ENCODE results near the gene CSKMT. TPM values are rescaled to one million over a fixed set of nuclear protein-coding genes. Genes with fewer than 3 reads are reported as not detected.
"Not testable (repeated sequence)": the region's sequence is repeated elsewhere in the genome, so short reads cannot be mapped to it uniquely, and the experiment has no call there.

CSKMT gene
- total RNA-seq, 1 donor from 2014 or later, result 10.2 TPM

- DNase-seq (ENCODE audit: low spot score in 2 of 2) (no peak), FAIRE-seq (no peak)
Measured at GRCh38 chr11:62682518-62682917, 17.4 kb downstream of the CSKMT start.

GRCh38 chr11:62687508-62688396, 22.6 kb downstream of the CSKMT start:
- DNase-seq (ENCODE audit: low spot score in 2 of 2) (no peak), FAIRE-seq (no peak)

GRCh38 chr11:62688491-62688890, 23.4 kb downstream of the CSKMT start:
- no peak for DNase-seq (ENCODE audit: low spot score in 2 of 2)
- FAIRE-seq, result no peak

- peak; percentile 14 to 70 for DNase-seq (ENCODE audit: low spot score in 2 of 2)
- no peak for FAIRE-seq
Measured at GRCh38 chr11:62689421-62690183, 24.5 kb downstream of the CSKMT start, which contains the start of gene LRRN4CL. TSS of gene LRRN4CL (minus strand) at chr11:62689530. CDS start at chr11:62688508, 1,022 bp downstream.

- DNase-seq (ENCODE audit: low spot score in 2 of 2); FAIRE-seq: not testable (repeated sequence)
Measured at GRCh38 chr11:62693624-62694023, 28.5 kb downstream of the CSKMT start.

- FAIRE-seq, result no peak
- DNase-seq (ENCODE audit: low spot score in 2 of 2), result peak; percentile 59 to 75
Measured at GRCh38 chr11:62694455-62695167, 29.5 kb downstream of the CSKMT start.

GRCh38 chr11:62702246-62702645, 37.1 kb downstream of the CSKMT start:
- FAIRE-seq (no peak), DNase-seq (ENCODE audit: low spot score in 2 of 2) (no peak)

- DNase-seq (ENCODE audit: low spot score in 2 of 2); FAIRE-seq: not testable (repeated sequence)
Measured at GRCh38 chr11:62703921-62704320, 38.8 kb downstream of the CSKMT start.

- no peak for FAIRE-seq
- DNase-seq (ENCODE audit: low spot score in 2 of 2), result no peak
Measured at GRCh38 chr11:62705413-62705812, 40.3 kb downstream of the CSKMT start.

GRCh38 chr11:62705880-62706849, 41.1 kb downstream of the CSKMT start:
- FAIRE-seq (no peak), DNase-seq (ENCODE audit: low spot score in 2 of 2) (peak; percentile 93 to 97)

- FAIRE-seq, result no peak
Measured at GRCh38 chr11:62706850-62707247, 41.7 kb downstream of the CSKMT start.

GRCh38 chr11:62707277-62707861, 42.3 kb downstream of the CSKMT start, which contains the start of the genes BSCL2 and GNG3:
TSS of gene BSCL2 (minus strand) at chr11:62707424. CDS start at chr11:62707195, 229 bp downstream.
TSS of gene GNG3 (plus strand) at chr11:62707676. CDS start at chr11:62708296, 620 bp downstream.
- FAIRE-seq (no peak), DNase-seq (ENCODE audit: low spot score in 2 of 2) (peak; percentile 39 to 53)

More at GRCh38 chr11:62706850-62707247, 41.7 kb downstream of the CSKMT start:
- DNase-seq (ENCODE audit: low spot score in 2 of 2), result no peak

GRCh38 chr11:62708392-62708791, 43.3 kb downstream of the CSKMT start:
- no peak for DNase-seq (ENCODE audit: low spot score in 2 of 2)
- FAIRE-seq, result no peak

GRCh38 chr11:62708793-62709192, 43.7 kb downstream of the CSKMT start:
- DNase-seq (ENCODE audit: low spot score in 2 of 2), result no peak
- no peak for FAIRE-seq

GRCh38 chr11:62709247-62710000, 44.3 kb downstream of the CSKMT start:
- DNase-seq (ENCODE audit: low spot score in 2 of 2) (peak; percentile 84 to 86), FAIRE-seq (no peak)

- FAIRE-seq (no peak), DNase-seq (ENCODE audit: low spot score in 2 of 2) (no peak)
Measured at GRCh38 chr11:62710001-62710345, 44.9 kb downstream of the CSKMT start.

- no peak for FAIRE-seq
- DNase-seq (ENCODE audit: low spot score in 2 of 2), result no peak
Measured at GRCh38 chr11:62712276-62712812, 47.2 kb downstream of the CSKMT start.

GRCh38 chr11:62712861-62713260, 47.7 kb downstream of the CSKMT start:
- DNase-seq (ENCODE audit: low spot score in 2 of 2), result no peak

More at GRCh38 chr11:62712861-62713260, 47.7 kb downstream of the CSKMT start:
- FAIRE-seq, result no peak
